Hippocampal formation (tissue), 2 donors: ENCODE data around the gene CORIN.
"Not testable (repeated sequence)": the region's sequence is repeated elsewhere in the genome, so short reads cannot be mapped to it uniquely, and the experiment has no call there.

Experiments
- DNase-seq, 2 donors: peaks; one replicate each; lab custom pipeline; 2025; lab: John Stamatoyannopoulos, UW

The CORIN gene

DNA sequence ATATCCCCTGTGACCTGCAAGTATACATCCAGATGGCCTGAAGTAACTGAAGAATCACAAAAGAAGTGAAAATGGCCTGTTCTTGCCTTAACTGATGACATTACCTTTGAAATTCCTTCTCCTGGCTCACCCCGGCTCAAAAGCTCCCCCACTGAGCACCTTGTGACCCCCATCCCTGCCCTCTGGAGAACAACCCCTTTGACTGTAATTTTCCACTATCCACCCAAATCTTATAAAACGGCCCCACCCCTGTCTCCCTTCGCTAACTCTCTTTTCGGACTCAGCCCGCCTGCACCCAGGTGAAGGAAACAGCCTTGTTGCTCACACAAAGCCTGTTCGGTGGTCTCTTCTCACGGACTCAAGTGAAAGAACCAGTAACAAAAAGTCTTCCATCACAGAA, 69.9 kb downstream of the CORIN start:
- not testable (repeated sequence) for DNase-seq

DNA sequence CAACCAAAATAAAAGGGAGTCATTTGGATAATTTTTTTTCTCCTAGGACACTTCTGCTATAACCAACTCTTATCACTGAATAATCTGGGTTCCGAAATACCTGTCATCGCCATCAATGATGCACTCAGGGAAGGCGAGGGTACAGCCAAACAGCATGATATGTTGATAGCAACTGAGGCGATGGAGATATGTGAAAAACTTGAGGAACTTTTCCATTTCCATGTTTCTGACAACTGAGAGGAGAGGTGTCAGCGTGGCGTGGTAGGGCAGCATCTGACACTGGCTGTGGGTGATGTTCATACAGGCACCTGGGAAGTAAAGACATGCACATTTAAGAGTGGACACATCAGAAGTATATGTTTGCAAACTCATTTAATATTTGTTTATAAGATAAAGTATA, 74.6 kb downstream of the CORIN start:
- no peak for DNase-seq

DNA sequence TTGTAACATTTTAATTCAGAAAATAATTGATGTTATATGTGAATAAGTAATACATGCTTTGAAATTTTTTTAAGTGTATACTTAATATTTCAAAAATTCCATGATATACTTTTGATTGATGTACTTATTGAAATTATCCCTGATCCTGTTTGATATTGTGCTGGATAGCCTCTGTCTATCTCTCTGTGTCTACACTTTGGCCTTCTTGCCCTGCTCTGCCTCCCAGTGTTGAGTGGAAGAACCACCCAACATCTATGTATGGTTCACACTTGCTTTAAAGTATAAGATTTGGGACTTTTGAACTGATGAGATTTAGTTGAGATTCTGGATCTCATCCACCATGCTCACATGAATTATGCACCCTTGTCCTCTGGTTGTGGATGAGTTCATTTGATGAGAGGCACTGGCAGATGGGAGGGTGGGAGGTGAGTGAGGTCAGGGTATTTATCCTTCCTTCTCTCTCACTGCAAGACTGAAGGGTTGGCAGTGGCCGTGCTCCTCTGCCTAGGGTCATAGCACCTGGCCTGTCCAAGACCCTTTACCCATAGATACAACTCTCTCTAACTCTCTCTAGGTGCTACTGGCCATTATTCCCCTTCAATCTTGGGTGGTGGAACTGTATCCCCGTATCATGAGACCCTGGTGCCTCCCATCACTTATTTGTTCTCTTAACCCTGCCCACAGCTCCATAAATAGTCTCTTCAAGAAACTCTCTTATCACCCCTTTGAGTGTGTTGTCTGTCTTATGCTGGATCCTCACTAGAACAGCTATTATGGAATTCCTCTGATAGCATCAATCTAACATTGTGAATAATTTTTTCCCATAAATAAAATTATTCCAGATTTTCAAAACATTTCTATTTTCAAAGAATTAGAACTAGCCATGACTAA, 75.2 kb downstream of the CORIN start:
- no peak for DNase-seq

DNA sequence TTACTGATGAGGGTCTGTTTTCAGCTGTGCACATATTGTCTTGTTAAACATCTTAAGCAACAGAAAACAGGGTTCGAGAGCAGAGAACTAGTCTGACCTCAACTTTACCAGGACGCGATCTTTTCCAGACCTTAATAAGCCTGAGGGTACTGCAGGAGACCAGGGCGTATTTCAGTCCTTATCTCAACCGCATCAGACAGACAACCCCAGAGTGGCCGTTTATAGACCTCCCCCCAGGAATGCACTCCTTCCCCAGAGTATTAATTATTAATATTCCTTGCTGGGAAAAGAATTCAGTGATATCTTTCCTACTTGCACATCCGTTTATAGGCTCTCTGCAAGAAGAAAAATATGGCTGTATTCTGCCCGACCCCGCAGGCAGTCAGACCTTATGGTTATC, 84.6 kb downstream of the CORIN start:
- DNase-seq = not testable (repeated sequence)

DNA sequence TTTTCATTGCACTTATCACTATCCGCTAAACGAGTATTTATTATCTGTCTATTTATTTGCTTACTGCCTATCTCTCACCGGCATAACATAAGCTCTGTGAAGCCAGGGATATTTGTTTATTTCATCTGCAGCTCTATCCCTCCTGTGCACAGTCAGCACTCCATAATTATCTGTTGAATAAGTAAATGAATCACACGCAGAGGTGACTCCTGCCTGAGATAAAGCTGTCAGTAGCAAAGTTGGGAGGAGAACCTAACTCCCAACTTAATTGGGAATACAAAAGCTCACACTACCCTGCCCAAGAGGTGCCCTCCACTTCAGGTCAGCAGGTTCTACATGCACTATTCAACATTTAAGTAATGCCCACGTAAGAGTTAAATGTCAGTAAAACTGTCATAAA, 85.7 kb downstream of the CORIN start:
- no peak for DNase-seq

DNA sequence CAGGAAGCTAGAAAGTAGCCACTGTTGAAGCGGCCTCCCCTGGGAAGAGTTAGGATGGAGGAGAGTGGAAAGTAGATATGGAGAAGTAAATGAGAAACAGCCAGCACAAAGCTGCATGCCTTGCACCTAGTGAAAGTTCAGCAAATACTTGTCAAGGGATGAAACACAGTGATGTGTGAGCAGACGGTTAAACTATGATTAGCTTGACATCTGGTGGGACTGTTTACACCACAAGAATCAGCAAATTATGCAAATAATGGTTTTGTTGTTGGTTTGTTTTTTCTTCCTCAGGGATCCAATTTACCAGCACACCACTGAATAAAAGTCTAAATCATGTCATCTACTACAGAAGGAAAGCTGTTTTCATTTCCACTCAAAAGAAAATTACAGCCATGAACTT, 87.1 kb downstream of the CORIN start:
- DNase-seq = no peak

DNA sequence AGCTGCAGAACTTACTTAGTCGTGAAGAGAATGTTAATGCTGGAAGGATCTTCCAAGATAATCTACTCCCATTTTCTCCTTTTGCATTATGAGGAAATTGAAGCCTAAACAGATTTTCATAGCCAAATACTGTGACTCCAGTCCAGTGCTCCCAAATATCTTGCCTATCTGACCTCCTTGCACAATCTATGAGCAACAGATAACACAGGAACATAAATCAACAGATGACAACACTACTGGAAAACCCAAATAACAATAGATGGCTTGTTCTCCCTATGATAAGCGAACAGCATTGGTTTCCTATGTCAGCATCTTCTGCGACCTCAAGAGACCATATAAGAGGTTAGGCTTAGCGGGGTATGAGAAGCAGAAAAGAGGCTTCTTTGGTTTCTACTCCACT, 88.0 kb downstream of the CORIN start:
- no peak for DNase-seq

DNA sequence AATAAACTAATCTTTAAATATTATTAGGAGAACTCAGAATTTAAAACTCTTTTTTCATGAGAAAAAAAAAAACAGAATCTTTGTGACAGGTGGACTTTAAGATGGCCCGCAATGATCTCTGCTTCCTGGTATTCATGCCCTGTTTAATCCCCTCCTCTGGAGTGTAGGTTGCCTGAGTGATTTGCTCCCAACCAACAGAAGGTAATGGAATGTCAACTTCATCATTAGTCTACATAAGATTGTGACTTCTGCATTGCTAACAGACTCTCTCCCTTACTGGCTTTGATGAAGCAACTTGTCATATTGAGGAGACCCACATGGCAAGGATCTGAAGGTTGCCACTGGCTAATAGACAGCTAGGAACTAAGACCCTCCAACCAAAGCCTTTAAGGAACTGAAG, 88.8 kb downstream of the CORIN start:
- no peak for DNase-seq

DNA sequence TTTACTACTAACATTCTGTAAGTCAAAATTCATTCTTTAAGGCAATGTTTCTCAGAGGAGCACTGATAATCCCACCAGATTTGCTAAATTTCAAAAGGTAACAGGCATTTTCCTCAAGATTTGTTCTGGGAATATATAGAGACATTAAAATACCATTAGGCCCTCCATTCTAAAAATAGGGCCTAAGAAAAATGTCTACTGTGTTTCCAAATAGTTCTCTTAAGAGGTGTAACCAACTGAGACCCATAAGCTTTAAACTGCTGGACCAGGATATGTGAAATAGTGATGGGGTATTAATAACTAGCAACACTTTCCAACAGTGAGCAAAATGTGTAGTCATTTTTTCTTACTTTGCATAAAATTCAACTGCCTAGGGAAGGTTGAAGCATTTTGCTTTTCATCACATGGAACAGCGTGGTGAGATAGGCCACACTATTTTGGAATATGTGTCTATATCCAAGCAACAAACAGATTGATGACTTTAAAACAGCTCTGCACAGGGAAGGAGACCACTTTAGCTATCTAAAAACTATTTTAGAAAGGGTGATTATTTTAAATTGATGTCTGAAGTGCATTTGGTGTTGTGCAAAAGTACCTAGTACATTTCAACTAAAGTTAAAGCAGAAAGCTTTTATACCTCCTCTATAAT, 89.9 kb downstream of the CORIN start:
- no peak for DNase-seq

DNA sequence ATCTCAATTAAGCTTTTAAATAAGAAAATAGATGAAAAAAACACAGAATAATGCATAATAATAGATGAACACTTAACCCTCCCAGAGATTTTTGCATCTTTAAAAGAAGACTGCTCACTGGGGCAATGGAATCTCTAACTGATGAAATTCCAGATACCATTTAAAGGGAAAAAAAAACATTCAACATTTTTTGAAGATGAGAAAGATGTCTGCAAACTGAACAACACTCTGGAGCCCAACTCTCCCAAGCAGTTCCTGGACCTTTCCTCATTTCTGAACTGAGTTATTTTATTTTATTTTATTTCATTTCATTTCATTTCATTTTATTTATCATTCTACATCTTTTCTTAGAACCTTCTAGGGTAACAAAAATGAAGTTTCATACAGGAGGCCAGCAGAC, 90.7 kb downstream of the CORIN start:
- DNase-seq = no peak

DNA sequence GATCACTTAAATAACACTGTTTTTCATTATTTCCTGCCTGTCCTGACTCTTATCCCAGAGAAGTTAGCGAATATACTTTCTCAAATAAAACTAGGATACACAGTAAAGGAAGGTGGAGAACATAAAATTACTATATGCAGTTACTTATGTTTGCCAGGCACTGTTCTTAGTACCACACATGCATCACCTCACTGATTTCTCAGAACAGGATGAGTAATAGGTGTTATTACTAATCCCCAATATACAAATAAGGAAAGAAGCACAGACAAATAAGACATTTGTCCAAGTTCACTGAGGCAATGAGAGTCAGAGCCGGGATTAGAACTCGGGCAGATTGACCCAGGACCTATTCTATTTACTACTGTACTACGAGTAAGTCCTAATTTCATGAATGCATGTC, 91.7 kb downstream of the CORIN start:
- no peak for DNase-seq

DNA sequence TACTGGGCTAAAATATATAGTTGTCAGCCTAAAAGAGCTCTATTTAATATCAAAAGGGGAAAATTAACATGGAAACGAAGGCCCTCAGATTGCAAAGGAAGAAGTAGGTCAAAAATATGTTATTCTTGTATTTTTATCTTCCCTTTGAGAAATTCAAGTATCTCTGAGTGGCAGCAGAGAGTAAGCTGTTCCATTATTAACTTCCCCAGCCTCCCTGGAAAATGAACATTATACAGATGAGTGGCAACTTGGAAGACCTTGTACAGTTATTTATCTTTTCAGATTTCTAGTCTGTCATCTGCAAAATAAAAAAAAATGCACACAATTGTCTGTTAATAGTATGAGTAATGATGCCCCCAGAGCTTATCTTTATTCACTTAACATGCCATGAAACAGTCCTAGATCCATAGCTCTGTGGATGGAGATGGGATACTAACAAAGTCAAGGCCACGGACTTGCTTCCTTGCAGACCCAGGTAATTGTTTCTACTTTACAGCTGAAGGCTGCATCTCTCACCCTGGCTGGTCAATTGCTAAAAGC, 93.0 kb downstream of the CORIN start:
- DNase-seq = no peak

DNA sequence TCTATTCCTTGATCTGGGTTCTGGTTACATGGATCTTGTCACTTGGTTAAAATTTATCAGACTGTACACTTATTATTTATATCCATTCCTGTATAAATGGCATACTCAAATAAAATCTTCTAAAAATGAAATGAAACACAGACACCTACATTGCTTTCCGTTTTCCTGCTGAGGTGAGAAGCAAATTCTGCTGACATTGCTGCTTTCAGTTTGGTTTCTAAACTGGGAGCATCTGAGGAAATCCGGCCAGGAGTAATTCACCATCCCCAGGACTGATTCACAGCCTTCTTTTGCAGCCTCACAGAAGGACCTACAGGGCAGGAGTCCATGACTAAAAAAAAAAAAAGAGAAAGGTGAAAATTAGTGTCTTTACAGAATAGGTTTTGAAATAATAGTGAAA, 93.6 kb downstream of the CORIN start:
- no peak for DNase-seq

DNA sequence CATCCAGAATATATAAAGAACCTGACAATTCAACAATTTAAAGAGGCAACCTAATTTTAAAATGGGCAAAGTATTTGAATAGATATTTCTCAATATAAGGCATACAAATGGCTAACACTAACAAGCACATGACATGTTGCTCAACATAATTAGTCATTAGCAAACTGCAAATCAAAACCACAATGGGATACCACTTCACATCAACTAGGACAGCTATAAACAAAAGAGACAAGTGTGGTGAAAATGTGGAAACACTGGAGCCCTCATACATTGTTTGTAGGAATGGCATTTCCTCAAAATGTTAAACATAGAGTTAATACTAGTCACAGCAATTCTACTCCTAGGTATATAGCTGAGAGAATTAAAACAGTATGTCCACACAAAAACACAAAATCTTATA, 96.7 kb downstream of the CORIN start:
- DNase-seq = no peak

DNA sequence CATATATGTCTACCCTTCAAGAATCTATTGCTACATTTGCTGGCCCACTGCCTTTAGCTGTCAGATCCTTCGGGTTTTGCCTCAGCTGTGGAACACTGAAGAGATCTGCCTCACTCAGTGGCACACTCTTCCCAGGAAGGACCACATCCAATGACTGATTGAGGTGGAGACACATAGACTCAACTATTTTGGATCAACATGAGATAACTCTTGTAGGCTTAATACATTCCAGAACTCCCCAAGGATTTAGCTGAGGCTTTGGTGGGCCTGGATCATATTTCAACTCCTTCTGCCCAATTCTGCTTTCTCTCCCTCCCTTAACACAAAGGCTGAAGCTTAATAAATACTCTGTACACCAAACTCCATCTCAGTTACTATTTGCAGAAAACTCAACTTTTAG, 100.5 kb downstream of the CORIN start:
- DNase-seq = no peak

DNA sequence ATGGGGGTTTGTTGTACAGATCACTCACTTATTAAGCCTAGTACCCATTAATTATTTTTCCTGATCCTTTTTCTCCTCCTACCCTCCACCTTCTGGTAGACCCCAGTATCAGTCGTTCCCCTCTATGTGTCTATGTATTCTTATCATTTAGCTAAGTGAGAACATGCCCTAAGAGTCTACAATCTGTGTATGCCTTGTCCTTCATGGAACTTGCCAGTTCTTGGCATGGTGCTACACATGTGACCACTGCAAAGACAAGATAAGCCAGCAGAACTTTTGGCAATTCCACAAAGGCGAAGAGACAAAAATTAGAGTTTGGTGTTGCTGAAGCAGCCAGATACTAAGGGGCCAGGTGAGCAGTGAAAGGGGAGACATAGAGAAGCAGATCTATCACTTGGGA, 101.3 kb downstream of the CORIN start:
- no peak for DNase-seq

DNA sequence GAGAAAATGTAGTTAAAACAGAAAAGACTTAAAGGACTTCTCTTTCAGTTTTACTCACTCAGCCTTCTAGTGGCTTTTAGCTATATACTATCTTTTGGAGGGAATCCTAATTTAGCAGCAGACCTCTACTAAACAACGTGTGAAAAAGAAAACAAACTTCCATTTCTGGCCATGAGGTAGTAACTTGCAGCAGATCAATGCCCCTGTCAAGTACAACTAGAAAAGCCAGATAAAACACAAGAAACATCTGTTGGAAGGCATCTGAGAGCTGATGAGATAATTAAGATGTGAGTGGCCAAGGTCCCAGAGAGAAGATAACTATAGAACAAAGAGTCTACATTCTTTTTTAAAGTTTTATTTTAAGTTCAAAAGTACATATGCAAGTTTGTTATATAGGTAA, 101.7 kb downstream of the CORIN start:
- no peak for DNase-seq

DNA sequence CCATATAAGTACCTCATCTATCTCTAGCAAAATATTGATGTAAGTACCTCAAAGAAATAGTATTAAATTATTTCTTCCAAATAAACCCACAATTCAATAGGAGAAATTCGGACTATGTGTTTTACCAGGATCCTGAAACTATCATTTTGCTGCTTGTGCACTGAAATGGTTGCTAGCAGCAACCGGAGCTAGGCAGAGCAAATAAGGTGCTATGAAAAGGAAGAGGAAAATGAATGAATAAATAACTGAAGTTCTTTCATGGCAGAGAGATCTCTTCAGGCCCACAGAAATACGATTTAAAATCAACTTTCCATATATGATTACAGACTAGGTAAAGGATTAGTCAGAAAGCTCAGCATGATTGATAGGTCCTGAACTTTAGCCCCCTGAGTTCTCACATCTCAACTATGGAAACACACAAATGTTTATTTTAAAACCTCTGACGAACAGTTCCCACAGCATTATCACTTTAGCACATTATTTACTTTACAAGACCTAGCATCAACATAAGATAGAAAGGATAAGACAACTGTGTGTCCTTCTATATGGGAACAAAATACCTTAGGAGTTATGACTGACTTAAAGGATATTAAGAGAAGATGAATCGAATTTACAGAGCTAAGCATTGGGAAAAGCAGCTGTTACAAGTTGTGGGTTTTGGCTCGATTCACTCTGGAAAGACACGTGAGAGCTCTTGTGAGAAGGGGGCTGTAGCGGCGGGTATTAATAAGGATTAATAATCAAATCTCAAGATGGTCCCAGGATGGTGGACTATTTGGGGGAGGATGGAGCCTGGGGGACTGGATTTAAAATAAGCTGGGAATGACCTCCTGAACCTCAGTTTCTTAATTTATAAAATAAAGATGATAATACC, 104.3 kb downstream of the CORIN start:
- DNase-seq = peak in 1 of 2 donors; percentile 11

DNA sequence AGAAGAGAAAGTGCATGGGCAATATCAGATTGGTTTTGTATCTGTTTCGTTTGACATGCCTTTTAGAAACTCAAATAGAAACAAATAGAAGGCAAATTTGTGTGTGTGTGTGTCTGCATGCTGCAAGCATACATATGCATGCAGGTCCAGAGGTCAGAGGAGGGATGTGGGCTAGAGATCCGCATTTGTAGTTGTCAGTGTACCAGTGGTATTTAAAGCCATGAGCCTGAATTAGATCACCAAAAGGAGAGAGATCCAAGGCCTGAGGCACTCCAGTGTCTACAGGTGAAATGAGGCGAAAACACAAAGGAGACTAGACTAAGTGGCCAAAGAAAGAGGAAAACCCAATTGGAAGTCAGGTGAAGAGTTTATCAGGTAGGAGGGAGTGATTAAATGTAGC, 106.7 kb downstream of the CORIN start:
- no peak for DNase-seq

DNA sequence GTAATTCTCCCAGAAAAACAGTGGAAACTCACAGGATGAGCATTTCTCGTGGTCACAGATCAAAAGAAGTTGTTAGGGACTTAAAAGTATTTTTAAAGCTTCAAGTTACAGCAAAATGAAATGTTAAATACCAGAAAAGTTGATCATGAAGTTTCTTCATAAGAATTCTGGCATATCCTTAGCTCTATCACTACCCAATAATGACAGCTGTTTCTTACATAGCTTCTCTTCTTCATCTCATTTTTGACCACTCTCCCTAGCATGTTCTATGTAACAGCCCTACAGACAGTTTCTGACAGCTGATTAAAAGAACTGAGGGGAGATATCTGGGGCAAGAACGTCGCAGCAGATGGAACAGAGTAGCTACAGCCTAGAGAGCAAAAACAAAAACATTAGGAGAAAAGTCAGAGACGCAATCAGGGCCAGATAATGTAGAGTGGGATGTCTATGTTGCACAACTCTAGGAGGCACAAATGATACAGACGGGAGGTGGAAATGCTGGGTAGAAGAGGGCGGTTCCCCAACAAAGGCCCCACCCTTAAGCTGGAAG, 108.7 kb downstream of the CORIN start:
- no peak for DNase-seq

DNA sequence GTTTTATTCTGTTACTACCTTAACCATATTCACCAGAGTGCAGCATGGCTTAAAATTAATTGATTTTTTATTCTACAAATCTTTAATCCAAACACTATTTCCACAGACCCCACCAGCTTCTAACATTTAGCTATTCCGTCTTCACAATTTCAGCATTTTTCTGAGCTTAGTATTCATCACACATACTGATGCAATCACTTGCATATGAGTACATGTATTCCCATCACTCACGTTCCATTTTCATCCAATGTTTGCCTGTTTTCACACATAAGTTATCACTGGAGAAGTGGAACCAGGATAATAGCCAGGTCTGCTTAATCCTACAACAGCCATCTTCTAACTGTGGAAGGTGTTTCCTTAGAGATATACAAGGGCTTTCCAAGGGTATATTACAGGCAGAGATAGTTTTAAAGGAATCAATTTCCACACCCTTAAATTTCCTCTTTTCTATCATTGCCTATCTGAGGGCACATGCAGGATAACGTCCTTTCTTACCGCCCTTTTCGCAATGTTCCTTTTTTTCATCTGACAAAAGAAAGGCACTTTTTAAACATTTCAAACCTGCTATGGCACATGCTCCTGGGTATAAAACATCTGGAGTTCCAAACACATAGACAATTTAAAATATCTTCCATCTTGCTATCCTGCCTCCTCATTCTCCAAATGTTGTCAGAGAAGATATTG, 115.8 kb downstream of the CORIN start:
- DNase-seq = no peak
